Naive B cell (primary cell): ENCODE results near the gene IRF3. TPM values are rescaled to one million over a fixed set of nuclear protein-coding genes. Genes with fewer than 3 reads are reported as not detected.
A peak's percentile ranks its signal among the peaks of the same experiment; 100 is the strongest.

Experiments used
- ATAC-seq, 2 donors: fragments of 150-1000 bp; cut with Tn5 transposase; 2 replicates each; pipeline ENCODE4 v1.10.0; 2021; ENCODE audit warnings: low read depth in 2 of 2, mild to moderate bottlenecking in 2 of 2, moderate library complexity in 2 of 2
- DNase-seq: peaks from one replicate; pipeline ENCODE4 v3.0.0; 2022
- H3K27ac Mint-ChIP-seq, 6 donors: one replicate each; pipeline ENCODE4 v1.8.0; 2020 to 2022; ENCODE audit warnings: mild to moderate bottlenecking in 6 of 6, mixed read lengths in 6 of 6, moderate library complexity in 5 of 6, inconsistent platforms in 2 of 6
- H3K27me3 Mint-ChIP-seq, 3 donors: one replicate each; pipeline ENCODE4 v1.8.0; 2021 to 2022; ENCODE audit warnings: mixed read lengths in 3 of 3, mild to moderate bottlenecking in 1 of 3
- H3K36me3 Mint-ChIP-seq, 2 donors: one replicate each; pipeline ENCODE4 v1.8.0; 2020 to 2022; ENCODE audit warnings: mixed read lengths in 2 of 2, inconsistent platforms in 1 of 2, mild to moderate bottlenecking in 1 of 2
- H3K4me1 Mint-ChIP-seq, 3 donors: one replicate each; pipeline ENCODE4 v1.8.0; 2020 to 2022; ENCODE audit warnings: mixed read lengths in 3 of 3, inconsistent platforms in 1 of 3, mild to moderate bottlenecking in 1 of 3, moderate library complexity in 1 of 3
- H3K4me3 Mint-ChIP-seq, 8 donors: one replicate each; pipeline ENCODE4 v1.8.0; 2020 to 2022; ENCODE audit warnings: mild to moderate bottlenecking in 8 of 8, mixed read lengths in 8 of 8, moderate library complexity in 8 of 8, inconsistent platforms in 2 of 8
- H3K9me3 Mint-ChIP-seq, 7 donors: one replicate each; pipeline ENCODE4 v1.8.0; 2020 to 2022; ENCODE audit warnings: mixed read lengths in 7 of 7, mild to moderate bottlenecking in 5 of 7, inconsistent platforms in 2 of 7, moderate library complexity in 1 of 7
- polyA plus RNA-seq, 6 donors: library from polyadenylated mRNA; unstranded; fragments of 300-500 nt; fragmentation: Illumina TruSeq; gene quantifications; one replicate each; pipeline ENCODE4 v1.2.3, GENCODE V29; 2021; ENCODE audit warnings: low read depth in 6 of 6

Gene IRF3
- polyA plus RNA-seq, 6 donors from 2014 or later = 39.3 to 60.5 (median 52.4) TPM

DNA sequence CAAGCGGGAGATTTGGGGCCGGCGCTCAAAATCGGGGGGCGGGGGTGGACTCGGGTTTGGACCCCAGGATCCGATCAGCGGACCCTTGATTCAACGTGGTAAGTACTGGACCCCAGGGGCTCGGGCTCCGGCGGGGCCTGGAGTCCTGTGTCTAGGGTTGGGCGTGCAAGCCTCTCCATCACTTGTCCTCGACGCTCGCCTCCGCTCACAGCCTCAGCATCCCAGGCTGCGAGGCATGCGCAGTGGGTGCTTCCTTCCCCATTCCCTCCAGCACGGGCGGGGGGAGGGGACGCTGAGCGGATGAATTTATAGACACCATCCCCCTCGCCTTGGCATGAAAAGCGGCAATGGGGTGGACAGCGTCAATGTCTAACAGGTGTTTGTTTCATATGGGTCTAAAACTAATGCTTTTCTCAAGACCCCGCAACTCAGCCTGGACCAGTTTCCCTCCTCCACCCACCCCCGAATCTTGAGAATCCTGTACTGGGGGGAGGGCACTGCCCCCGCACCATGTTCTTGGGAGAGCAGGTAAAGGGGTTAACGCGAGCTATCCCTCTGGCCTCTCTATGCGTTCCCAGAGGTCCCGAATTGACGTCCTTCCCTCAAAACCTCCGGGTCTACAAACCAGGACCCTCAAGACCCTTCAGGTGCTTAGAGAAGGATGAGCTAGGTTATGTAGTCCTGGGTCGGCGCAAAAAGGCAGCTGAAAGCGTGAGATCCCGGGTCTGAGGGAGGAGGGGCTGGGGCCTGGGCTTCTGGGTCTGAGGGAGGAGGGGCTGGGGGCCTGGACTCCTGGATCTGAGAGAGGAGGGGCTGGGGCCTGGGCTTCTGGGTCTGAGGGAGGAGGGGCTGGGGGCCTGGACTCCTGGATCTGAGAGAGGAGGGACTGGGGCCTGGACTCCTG is 25.8 kb upstream of the IRF3 start:
- H3K9me3 Mint-ChIP-seq = peaks cover 0 to 3% (median 0%) of the 10 kb centered on the region in 7 donors
- H3K27me3 Mint-ChIP-seq = peaks cover 24 to 42% (median 41%) of the 10 kb centered on the region in 3 donors
- peaks cover 0 to 18% of the 10 kb centered on the region in 2 donors for H3K36me3 Mint-ChIP-seq
- peak overlapping the region; percentile 79 to 95 (median 88) for H3K4me3 Mint-ChIP-seq
- DNase-seq (no peak), ATAC-seq (peak; percentile 19 to 34)
- H3K4me1 Mint-ChIP-seq = peaks cover 19 to 23% (median 21%) of the 10 kb centered on the region in 3 donors
- H3K27ac Mint-ChIP-seq = peak overlapping the region in 2 of 6 donors; percentile 3 to 28

DNA sequence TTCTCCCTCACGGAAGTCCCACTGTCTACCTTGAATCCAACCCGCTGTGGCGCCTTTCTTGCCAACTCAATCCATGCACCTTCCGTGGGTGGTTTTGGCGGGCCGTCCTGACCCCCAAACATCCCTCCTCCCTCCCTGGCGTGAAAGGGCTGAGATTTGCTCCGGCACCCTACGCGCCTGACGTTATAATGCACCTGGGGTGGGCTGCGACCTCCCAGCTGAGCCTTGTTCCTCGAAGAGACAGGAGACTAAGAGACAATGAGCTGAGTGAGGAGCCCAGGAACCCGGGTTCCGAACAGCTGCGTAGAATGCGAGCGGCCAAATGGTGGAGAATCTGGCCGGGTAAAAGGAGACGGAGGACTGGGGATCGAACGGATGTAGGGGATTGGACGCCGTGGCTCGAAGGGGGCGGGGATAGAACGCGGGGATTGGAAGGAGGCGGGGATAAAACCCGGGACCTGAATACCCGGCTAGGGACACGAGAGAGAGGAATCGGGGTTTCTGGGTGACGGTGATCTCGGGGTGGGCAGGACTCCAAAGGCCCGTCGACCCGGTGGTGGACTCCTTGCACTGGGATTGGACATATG is 25.1 kb upstream of the IRF3 start, which contains the start of gene CPT1C:
TSS of gene CPT1C (plus strand) at position 461 of the 587 bp plus-strand sequence. CDS start 1,137 bp downstream, outside the sequence.
- Mint-ChIP-seq H3K36me3 (peaks cover 0 to 21% of the 10 kb centered on the region in 2 donors), H3K4me3 (peak within 1 kb of the TSS; percentile 79 to 95 (median 88)), H3K27me3 (peaks cover 24 to 42% (median 41%) of the 10 kb centered on the region in 3 donors), H3K4me1 (peaks cover 19 to 23% (median 22%) of the 10 kb centered on the region in 3 donors), H3K9me3 (peaks cover 0 to 3% (median 0%) of the 10 kb centered on the region in 7 donors), H3K27ac (peak within 1 kb of the TSS in 4 of 6 donors; percentile 3 to 63 (median 22))
- DNase-seq (no peak), ATAC-seq (peak; percentile 50 to 59)

DNA sequence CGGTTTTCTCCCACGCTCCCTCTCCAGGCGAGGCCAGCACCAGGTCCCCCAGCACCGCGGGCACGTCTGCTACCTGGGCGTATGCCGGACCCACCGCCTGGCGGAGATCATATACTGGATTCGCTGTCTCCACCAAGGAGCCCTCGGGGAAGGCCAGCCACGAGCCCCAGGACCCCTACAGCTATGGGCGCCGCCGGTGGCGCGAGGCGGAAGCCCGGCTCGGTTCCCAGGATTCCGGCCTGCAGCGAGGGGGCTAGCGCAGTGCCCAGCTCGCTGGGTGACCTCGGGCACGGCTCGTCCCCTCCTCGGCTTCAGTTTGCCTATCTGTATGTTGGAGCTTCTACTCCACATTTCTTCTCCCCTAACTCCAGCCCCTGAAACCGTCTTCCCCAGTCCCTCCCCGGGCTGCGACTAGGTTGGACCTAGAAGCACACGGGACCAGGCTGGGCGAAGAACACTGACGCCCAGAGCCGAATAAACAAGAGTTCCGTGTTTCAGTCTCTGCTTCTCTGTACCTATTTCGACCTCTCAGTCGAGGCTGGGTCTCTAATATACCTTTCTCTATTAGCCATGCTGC is 24.5 kb upstream of the IRF3 start:
- peaks cover 24 to 42% (median 41%) of the 10 kb centered on the region in 3 donors for H3K27me3 Mint-ChIP-seq
- peak overlapping the region in 2 of 6 donors; percentile 3 to 16 for H3K27ac Mint-ChIP-seq
- H3K4me1 Mint-ChIP-seq = peaks cover 19 to 25% (median 23%) of the 10 kb centered on the region in 3 donors
- peak overlapping the region; percentile 79 to 95 (median 88) for H3K4me3 Mint-ChIP-seq
- peak; percentile 48 for ATAC-seq
- DNase-seq = no peak
- H3K9me3 Mint-ChIP-seq = peaks cover 0 to 3% (median 0%) of the 10 kb centered on the region in 7 donors
- H3K36me3 Mint-ChIP-seq = peaks cover 0 to 27% of the 10 kb centered on the region in 2 donors

DNA sequence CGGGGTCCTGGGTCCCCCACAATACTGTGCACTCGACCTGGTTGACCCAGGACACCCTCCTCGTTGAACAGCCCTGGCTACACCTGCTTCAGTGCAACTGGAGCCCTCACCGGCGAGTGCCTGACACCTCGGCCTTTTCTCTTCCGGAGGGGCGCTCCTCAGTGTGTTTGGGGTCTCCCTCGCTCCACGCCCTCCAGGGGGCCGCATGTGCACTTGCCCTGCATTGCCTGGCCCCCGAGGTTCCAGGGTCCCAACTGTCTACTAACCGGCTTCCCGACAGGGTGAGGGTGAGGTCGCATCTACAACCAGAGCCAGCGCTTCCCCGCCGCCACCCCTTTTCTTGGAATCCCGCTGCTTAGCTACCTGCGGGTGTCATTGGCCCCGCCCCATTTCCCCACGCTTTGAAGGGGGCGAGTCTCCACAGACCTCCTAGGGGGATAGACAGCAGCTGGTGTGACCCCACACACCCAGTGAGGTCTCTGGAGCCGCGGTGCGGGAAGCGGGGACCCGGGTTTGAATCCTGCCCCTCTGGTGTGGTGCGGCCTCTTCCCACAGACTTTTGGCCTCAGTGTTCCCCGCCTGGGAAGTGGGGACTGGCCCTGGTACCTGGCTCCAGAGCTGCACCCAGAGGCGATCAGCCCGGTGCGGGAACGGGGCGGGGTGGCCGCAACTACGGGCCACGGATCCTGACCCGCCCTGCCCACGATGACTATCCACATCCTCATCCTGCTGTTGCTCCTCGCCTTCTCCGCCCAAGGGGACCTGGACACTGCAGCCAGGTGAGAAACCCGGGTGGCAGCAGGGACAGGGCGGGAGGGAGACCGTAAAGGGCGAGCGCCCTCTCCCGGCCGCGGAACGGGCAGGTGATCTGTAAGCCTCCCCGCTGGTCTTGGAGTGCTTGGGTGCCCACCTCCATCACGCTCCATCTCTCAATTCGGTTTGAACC is 23.7 kb upstream of the IRF3 start, which contains the start of gene ADM5:
TSS of gene ADM5 (plus strand) at position 462 of the 946 bp plus-strand sequence. CDS start at position 706, 244 bp downstream.
- Mint-ChIP-seq H3K27ac (peak within 1 kb of the TSS in 2 of 6 donors; percentile 16 to 34), H3K36me3 (peaks cover 0 to 27% of the 10 kb centered on the region in 2 donors), H3K4me1 (peaks cover 19 to 25% (median 23%) of the 10 kb centered on the region in 3 donors), H3K27me3 (peaks cover 20 to 40% (median 38%) of the 10 kb centered on the region in 3 donors), H3K9me3 (peaks cover 0 to 3% (median 0%) of the 10 kb centered on the region in 7 donors), H3K4me3 (peak within 1 kb of the TSS; percentile 56 to 95 (median 88))
- ATAC-seq (peak; percentile 57 to 59), DNase-seq (no peak)

DNA sequence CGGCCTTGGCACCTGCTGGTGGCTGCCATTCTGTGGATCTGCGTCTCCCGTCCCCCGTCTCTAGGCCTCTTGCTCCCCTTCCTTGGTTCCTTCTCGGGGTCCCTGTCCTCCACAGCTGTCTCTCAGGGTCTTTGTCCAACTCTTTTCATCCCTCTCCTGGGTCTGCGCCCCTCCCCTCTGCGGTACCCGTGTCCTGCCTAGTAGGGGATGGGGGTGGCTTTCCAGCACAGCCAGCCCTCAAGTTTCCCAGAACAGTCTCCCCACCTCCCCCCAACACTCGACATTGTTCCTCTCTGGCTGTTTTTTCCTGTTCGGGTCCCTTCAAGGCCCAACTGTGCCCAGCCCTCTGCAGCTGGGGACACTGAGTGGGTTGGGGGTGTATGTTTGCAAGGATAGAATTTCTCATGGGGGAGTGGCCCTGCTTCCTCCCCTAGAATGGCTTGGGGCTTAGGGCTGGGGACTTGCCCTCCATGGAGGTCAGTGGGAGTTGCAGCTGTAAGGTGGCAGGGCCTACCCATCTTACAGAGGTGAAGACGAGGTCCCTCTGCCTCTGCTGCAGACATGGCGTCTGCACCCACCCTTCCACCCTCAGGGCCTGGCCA is 23.0 kb upstream of the IRF3 start:
- Mint-ChIP-seq H3K27ac (peak overlapping the region in 1 of 6 donors; percentile 34), H3K9me3 (no peaks in the 10 kb centered on the region), H3K4me1 (peaks cover 19 to 25% (median 25%) of the 10 kb centered on the region in 3 donors), H3K4me3 (peak overlapping the region in 1 of 8 donors; percentile 56), H3K27me3 (peaks cover 15 to 38% (median 32%) of the 10 kb centered on the region in 3 donors), H3K36me3 (peaks cover 0 to 34% of the 10 kb centered on the region in 2 donors)
- no peak for DNase-seq
- ATAC-seq = no peak

DNA sequence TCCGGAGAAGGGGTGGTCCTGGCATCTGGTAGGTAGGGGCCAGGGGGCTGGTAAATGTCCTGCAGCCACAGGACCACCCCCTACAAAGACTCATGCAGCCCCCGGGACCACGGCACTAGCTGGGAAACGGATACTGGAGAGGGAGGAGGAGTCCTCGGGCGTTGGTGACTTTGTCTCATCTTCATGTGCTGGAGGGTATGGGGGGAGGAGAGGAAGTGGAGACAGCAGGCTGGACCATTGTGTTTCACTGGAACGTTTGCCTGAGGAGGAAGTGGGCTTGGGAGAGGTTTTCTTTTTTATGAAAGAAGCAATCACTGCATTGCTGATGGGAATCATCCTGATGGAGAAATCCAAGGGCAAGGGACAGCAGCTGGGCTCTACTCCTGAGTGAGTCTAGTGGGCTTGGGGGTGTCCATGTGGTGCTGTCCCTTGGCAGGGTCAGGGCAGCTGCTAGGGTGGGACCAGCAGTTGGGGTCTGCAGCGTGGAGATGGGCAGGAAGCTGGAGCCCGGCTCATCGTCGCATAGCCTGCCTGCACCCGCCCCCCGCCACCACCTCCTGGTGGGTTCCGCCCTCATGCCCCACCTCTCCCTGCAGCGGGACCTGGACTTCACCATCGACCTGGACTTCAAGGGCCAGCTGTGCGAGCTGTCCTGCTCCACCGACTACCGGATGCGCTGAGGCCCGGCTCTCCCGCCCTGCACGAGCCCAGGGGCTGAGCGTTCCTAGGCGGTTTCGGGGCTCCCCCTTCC is 22.1 kb upstream of the IRF3 start:
- H3K27ac Mint-ChIP-seq = peak overlapping the region in 2 of 6 donors; percentile 4 to 82

DNA sequence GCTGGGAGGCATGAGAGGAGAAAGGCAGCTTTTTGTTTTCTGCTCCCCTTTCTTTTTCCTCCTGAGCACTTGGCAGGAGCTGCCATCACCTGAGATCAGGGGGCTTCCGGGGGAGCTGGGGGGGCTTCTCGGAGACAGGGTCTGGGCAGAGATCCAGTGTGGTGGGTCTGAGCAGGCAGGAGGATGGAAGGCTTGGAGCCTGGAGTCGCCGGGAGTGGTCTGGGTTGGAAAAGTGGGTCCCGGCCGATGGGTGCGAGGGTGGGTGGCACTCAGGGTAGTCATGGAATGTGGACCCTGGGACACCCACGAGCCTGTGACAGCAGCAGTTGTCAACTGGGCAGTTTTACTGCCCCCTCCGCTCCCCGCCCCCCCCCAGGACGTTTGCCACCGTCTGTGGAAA is 21.5 kb upstream of the IRF3 start:
- H3K9me3 Mint-ChIP-seq = no peaks in the 10 kb centered on the region
- peaks cover 0 to 34% of the 10 kb centered on the region in 2 donors for H3K36me3 Mint-ChIP-seq
- no peak overlapping the region for H3K4me3 Mint-ChIP-seq
- H3K27me3 Mint-ChIP-seq = peaks cover 11 to 24% (median 19%) of the 10 kb centered on the region in 3 donors
- ATAC-seq (no peak), DNase-seq (no peak)
- peaks cover 19 to 28% (median 22%) of the 10 kb centered on the region in 3 donors for H3K4me1 Mint-ChIP-seq
- H3K27ac Mint-ChIP-seq = no peak overlapping the region

More for the DNA sequence above, 22.1 kb upstream of the IRF3 start:
- ATAC-seq (no peak), DNase-seq (no peak)
- peaks cover 11 to 30% (median 25%) of the 10 kb centered on the region in 3 donors for H3K27me3 Mint-ChIP-seq
- H3K9me3 Mint-ChIP-seq = no peaks in the 10 kb centered on the region
- H3K4me1 Mint-ChIP-seq = peaks cover 19 to 25% (median 25%) of the 10 kb centered on the region in 3 donors
- no peak overlapping the region for H3K4me3 Mint-ChIP-seq
- peaks cover 0 to 34% of the 10 kb centered on the region in 2 donors for H3K36me3 Mint-ChIP-seq

DNA sequence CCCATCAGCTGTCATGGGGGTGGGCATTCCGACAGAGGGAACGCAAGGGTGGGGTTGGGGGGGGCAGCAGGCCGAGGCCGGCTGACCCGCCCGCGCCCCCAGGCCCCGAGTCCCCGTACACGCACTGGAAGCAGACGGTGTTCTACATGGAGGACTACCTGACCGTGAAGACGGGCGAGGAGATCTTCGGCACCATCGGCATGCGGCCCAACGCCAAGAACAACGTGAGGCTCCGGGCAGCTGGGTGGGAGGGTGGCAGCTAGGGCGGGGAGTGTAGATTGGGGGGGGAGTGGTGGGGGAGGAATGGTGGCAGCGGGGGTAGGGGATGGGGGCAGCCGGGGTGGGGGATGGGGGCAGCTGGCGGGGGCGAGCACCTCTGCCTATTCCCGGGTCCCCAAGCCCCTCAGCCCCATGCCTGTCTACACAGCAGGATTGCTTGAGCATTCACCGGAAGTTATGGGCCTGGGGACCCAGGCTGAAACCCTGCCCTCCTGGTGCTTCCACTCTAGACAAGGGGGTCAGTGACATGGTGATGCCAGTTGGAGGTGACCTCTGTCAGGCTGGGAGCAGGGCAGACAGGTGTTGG is 20.9 kb upstream of the IRF3 start:
- H3K36me3 Mint-ChIP-seq = peaks cover 0 to 34% of the 10 kb centered on the region in 2 donors
- no peak overlapping the region for H3K27ac Mint-ChIP-seq

DNA sequence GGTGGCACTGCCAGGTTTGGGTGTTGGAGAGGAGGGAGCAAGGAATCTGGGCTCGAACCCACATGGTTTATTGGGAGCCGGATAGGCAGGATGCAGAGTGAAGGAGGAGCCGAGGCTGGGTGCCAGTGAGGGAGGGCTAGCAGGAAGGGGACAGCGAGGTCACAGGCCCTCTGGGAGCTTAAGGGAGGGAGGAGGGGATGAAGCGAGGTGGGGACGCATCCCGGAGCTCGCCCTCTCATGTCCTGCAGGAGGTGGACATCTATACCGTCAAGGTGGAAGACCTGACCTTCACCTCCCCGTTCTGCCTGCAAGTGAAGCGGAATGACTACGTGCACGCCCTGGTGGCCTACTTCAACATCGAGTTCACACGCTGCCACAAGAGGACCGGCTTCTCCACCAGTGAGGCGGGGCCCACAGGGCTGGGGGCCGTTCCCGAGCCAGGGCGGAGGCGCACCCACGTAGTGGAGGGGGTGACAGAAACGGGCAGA is 20.2 kb upstream of the IRF3 start:
- no peaks in the 10 kb centered on the region for H3K9me3 Mint-ChIP-seq
- H3K36me3 Mint-ChIP-seq = peaks cover 0 to 32% of the 10 kb centered on the region in 2 donors
- ATAC-seq (no peak), DNase-seq (no peak)
- peaks cover 14 to 20% (median 20%) of the 10 kb centered on the region in 3 donors for H3K4me1 Mint-ChIP-seq
- no peak overlapping the region for H3K4me3 Mint-ChIP-seq
- no peak overlapping the region for H3K27ac Mint-ChIP-seq
- peaks cover 8 to 13% (median 13%) of the 10 kb centered on the region in 3 donors for H3K27me3 Mint-ChIP-seq

More for the DNA sequence above, 20.9 kb upstream of the IRF3 start:
- Mint-ChIP-seq H3K4me3 (no peak overlapping the region), H3K4me1 (peaks cover 19 to 24% (median 22%) of the 10 kb centered on the region in 3 donors), H3K9me3 (no peaks in the 10 kb centered on the region), H3K27me3 (peaks cover 11 to 20% (median 18%) of the 10 kb centered on the region in 3 donors)
- no peak for ATAC-seq
- DNase-seq = no peak

DNA sequence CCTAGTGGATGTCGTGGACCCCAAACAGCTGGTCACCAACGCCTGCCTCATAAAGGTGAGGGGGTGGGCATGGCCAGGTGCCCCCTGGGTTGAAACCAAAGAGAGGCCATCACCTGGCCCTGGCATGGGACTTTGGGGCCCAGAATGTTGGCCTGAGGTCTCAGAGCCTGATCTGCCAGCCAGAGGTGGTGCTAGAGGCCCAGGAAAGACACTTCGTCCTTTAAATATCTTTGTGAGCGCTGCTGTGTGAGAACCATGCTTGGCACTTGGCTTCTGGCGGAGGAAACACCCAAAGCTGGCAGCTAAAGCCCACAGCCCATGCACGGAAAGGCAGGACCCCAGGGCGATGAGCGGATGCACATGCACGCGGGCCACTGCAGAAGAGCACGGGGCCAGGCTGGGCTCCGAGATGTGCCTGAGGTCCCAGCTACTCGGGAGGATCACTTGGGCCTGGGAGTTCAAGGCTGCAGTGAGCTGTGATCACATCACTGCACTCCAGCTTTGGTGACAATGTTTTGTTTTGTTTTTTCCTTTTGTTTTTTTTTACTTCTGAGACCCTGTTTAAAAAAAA is 19.4 kb upstream of the IRF3 start:
- ATAC-seq (no peak), DNase-seq (no peak)
- H3K36me3 Mint-ChIP-seq = peaks cover 0 to 25% of the 10 kb centered on the region in 2 donors
- no peak overlapping the region for H3K4me3 Mint-ChIP-seq
- peaks cover 14 to 20% (median 16%) of the 10 kb centered on the region in 3 donors for H3K4me1 Mint-ChIP-seq
- no peaks in the 10 kb centered on the region for H3K9me3 Mint-ChIP-seq
- peak overlapping the region in 1 of 6 donors; percentile 90 for H3K27ac Mint-ChIP-seq
- peaks cover 0 to 5% (median 4%) of the 10 kb centered on the region in 3 donors for H3K27me3 Mint-ChIP-seq
